ENCODE data around the gene PFN4. TPM values are rescaled to one million over a fixed set of nuclear protein-coding genes. Genes with fewer than 3 reads are reported as not detected.
"Not testable (repeated sequence)": the region's sequence is repeated elsewhere in the genome, so short reads cannot be mapped to it uniquely, and the experiment has no call there.

PFN4 gene
- total and polyA plus RNA-seq, 10 donors: 0.35 to 1.3 (median 0.75) TPM; not detected in 4

GRCh38 chr2:24158131-24158530, 35.0 kb upstream of the PFN4 start:
- H3K27me3 ChIP-seq (replicated peaks in 1 of 7): no peaks in the 10 kb centered on the region
- H3K4me3 ChIP-seq: no peak overlapping the region
- 92 to 94% (median 94%) methylated on average over 5 of the region's 5 CpGs for WGBS, 5 donors
- TF ChIP-seq POLR2AphosphoS5 (IDR thresholded peaks at IDR 0.05) (no peak), CTCF (IDR thresholded peaks at IDR 0.05 in 8 of 11, conservative IDR thresholded peaks at IDR 0.05 in 3 of 11) (no peak)
- no peak overlapping the region for H3K27ac ChIP-seq
- no peaks in the 10 kb centered on the region for H3K4me1 ChIP-seq
- H3K36me3 ChIP-seq: peaks cover 0 to 27% (median 0%) of the 10 kb centered on the region in 6 donors
- intact Hi-C loops (cut with DNase I; ENCODE audit: low total_unique reads): no loop called here
- peaks cover 0 to 9% (median 6%) of the 10 kb centered on the region in 8 donors for H3K9me3 ChIP-seq
- DNase-seq: no peak

GRCh38 chr2:24153478-24153877, 30.3 kb upstream of the PFN4 start:
- DNase-seq: no peak
- no peaks in the 10 kb centered on the region for H3K4me1 ChIP-seq
- no peak overlapping the region for H3K4me3 ChIP-seq
- intact Hi-C loops (cut with DNase I; ENCODE audit: low total_unique reads): no loop called here
- H3K27ac ChIP-seq: no peak overlapping the region
- TF ChIP-seq POLR2A (IDR thresholded peaks at IDR 0.05): no peak
- TF ChIP-seq POLR2AphosphoS5 (IDR thresholded peaks at IDR 0.05): no peak
- TF ChIP-seq CTCF (IDR thresholded peaks at IDR 0.05 in 8 of 11, conservative IDR thresholded peaks at IDR 0.05 in 3 of 11): no peak
- 90 to 99% (median 95%) methylated on average over 4 of the region's 4 CpGs for WGBS, 5 donors
- H3K9me3 ChIP-seq: peaks cover 0 to 5% (median 1%) of the 10 kb centered on the region in 8 donors
- peaks cover 0 to 51% (median 4%) of the 10 kb centered on the region in 6 donors for H3K36me3 ChIP-seq
- H3K27me3 ChIP-seq (replicated peaks in 1 of 7): no peaks in the 10 kb centered on the region

DNA sequence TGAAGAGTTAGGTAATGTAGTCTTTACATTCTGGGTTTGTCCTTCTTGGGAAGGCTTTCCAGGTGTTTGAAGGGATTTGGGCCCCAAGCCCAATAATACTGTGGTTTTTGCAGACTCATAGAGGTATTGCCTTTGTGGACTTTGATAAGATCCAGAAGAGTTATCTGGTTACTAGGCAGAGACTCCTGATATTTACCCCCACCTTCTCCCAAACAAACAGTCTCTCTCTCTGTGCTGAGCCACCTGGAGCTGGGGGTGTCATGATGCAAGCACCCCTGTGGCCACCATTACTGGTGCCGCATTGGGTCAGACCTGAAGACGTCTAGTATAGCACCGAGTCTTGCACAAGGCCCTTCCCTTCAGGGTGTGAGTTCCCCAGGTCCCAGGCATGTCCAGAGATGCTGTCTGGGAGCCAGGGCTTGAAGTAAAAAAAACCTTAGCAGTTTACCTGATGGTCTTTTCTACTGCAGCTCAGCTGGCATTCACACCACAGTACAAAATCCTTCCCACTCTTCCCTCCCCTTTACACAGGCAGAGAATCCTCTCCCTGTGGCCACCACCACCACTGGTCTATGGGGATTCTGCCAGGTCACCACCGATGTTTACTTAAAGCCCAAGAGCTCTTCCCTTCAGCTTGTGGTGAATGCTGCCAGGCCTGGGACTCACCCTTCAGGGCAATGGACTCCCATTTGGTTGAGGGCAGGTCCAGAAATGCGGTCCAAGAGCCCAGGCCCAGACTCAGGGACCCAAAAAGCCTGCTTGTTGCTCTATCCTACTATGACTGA, 29.5 kb upstream of the PFN4 start:
- no peaks in the 10 kb centered on the region for H3K4me1 ChIP-seq
- DNase-seq: no peak
- H3K4me3 ChIP-seq: no peak overlapping the region
- no peak overlapping the region for H3K27ac ChIP-seq
- TF ChIP-seq CTCF (IDR thresholded peaks at IDR 0.05 in 8 of 11, conservative IDR thresholded peaks at IDR 0.05 in 3 of 11) (no peak), POLR2A (IDR thresholded peaks at IDR 0.05) (no peak), POLR2AphosphoS5 (IDR thresholded peaks at IDR 0.05) (no peak)
- H3K9me3 ChIP-seq: peaks cover 0 to 14% (median 10%) of the 10 kb centered on the region in 8 donors
- H3K27me3 ChIP-seq (replicated peaks in 1 of 7): no peaks in the 10 kb centered on the region
- intact Hi-C loops (cut with DNase I; ENCODE audit: low total_unique reads): no loop called here
- peaks cover 0 to 58% (median 8%) of the 10 kb centered on the region in 6 donors for H3K36me3 ChIP-seq
- 84 to 92% (median 91%) methylated on average over 5 of the region's 5 CpGs for WGBS, 5 donors

DNA sequence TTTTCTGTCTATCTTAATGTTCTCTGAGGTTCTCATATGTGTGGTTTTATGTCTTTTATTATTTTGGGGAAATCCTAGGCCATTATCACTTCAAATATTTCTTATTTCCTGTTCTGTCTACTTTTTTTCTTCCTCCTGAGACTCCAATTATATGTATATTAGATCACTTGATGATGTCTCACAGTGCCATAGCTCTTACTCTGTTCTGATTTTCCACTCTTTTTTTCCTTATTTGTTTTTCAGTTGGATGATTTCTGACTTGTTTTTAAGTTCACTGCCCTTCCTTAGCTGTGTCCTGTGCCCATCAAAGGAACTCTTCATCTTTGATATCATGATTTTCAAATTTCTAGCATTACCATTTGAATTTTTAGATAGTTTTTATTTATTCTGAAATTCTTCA, 24.2 kb upstream of the PFN4 start:
- intact Hi-C loops (cut with DNase I; ENCODE audit: low total_unique reads): no loop called here
- no peak for DNase-seq
- no peak for TF ChIP-seq POLR2A (IDR thresholded peaks at IDR 0.05)
- TF ChIP-seq POLR2AphosphoS5 (IDR thresholded peaks at IDR 0.05): no peak
- no peak for TF ChIP-seq CTCF (IDR thresholded peaks at IDR 0.05 in 8 of 11, conservative IDR thresholded peaks at IDR 0.05 in 3 of 11)

GRCh38 chr2:24140305-24140704, 17.2 kb upstream of the PFN4 start:
- DNase-seq; H3K4me1 ChIP-seq; intact Hi-C loops (cut with DNase I; ENCODE audit: low total_unique reads); H3K9me3 ChIP-seq; H3K27ac ChIP-seq; H3K27me3 ChIP-seq (replicated peaks in 1 of 7); H3K4me3 ChIP-seq: not testable (repeated sequence)
- peaks cover 0 to 27% (median 3%) of the 10 kb centered on the region in 6 donors for H3K36me3 ChIP-seq
- WGBS, 5 donors: 88 to 99% (median 95%) methylated on average over 5 of the region's 5 CpGs

More for the DNA sequence above, 24.2 kb upstream of the PFN4 start:
- Histone ChIP-seq H3K9me3 (peaks cover 0 to 29% (median 24%) of the 10 kb centered on the region in 8 donors), H3K36me3 (peaks cover 0 to 54% (median 10%) of the 10 kb centered on the region in 6 donors), H3K4me1 (no peaks in the 10 kb centered on the region), H3K4me3 (no peak overlapping the region), H3K27ac (no peak overlapping the region), H3K27me3 (replicated peaks in 1 of 7) (no peaks in the 10 kb centered on the region)

All from spleen (tissue), 11 donors.